HepG2 (cell line): ENCODE results near the gene MAN2C1. TPM values are rescaled to one million over a fixed set of nuclear protein-coding genes. Genes with fewer than 3 reads are reported as not detected.

Source experiments
- ATM ChIP-seq: fragments of 450-650 bp; IDR thresholded peaks from 2 replicates; pipeline ENCODE4 v1.7.1; 2017; ENCODE audit warnings: mild to moderate bottlenecking, borderline replicate concordance
- DPF2 ChIP-seq: sonication (generic); formaldehyde crosslinking; IDR thresholded peaks from 2 replicates; pipeline ENCODE4 v1.4.0; 2020; ENCODE audit warnings: mild to moderate bottlenecking, low read depth, missing genetic modification reagents, borderline replicate concordance
- HNF4G ChIP-seq, 2 experiments: sonication (generic) in 1 of 2; formaldehyde crosslinking in 1 of 2; IDR thresholded peaks; 2 replicates each; pipeline versions ENCODE4 v1.4.0 to v1.6.1; 2011 to 2020; ENCODE audit warnings: borderline replicate concordance in 2 of 2, low read depth in 2 of 2, mild to moderate bottlenecking in 2 of 2, low read length in 1 of 2, missing genetic modification reagents in 1 of 2, moderate library complexity in 1 of 2
- IRX3 ChIP-seq: sonication (generic); formaldehyde crosslinking; IDR thresholded peaks from 2 replicates; pipeline ENCODE4 v1.8.1; 2023; ENCODE audit warnings: mild to moderate bottlenecking, low read depth, missing genetic modification reagents, borderline replicate concordance
- MAX ChIP-seq: IDR thresholded peaks from 2 replicates; pipeline ENCODE4 v1.6.1; 2012; ENCODE audit warnings: inconsistent platforms
- MED1 ChIP-seq: sonication (generic); formaldehyde crosslinking; IDR thresholded peaks from 2 replicates; pipeline ENCODE4 v1.4.0; 2020; ENCODE audit warnings: missing genetic modification reagents
- NR1H2 ChIP-seq: sonication (generic); formaldehyde crosslinking; IDR thresholded peaks from 2 replicates; pipeline ENCODE4 v1.8.1; 2022; ENCODE audit warnings: low read depth, missing genetic modification reagents, borderline replicate concordance
- PPARG ChIP-seq: conservative IDR thresholded peaks from 2 replicates; pipeline ENCODE4 v1.6.1; 2016; ENCODE audit warnings: missing biosample characterization, missing genetic modification reagents
- ZFP90 ChIP-seq: sonication (generic); formaldehyde crosslinking; IDR thresholded peaks from 2 replicates; pipeline ENCODE4 v1.8.0; 2022; ENCODE audit warnings: missing genetic modification reagents, mild to moderate bottlenecking, inconsistent platforms, borderline replicate concordance
- ZNF124 ChIP-seq: sonication (generic); formaldehyde crosslinking; IDR thresholded peaks from 2 replicates; pipeline ENCODE4 v1.4.0; 2020; ENCODE audit warnings: missing genetic modification reagents
- ZNF142 ChIP-seq: sonication (generic); formaldehyde crosslinking; IDR thresholded peaks from 2 replicates; pipeline ENCODE4 v1.4.0; 2020; ENCODE audit warnings: missing genetic modification reagents
- ZNF354B ChIP-seq: sonication (generic); formaldehyde crosslinking; IDR thresholded peaks from 2 replicates; pipeline ENCODE4 v1.8.0; 2022; ENCODE audit warnings: mild to moderate bottlenecking, missing genetic modification reagents
- ZSCAN22 ChIP-seq: sonication (generic); formaldehyde crosslinking; IDR thresholded peaks from 2 replicates; pipeline ENCODE4 v1.4.0; 2020; ENCODE audit warnings: mild to moderate bottlenecking, missing genetic modification reagents
- polyA plus RNA-seq, 8 experiments: library from polyadenylated mRNA; depleted of rRNA in 3 of 8; stranded (reverse) in 7 of 8; unstranded in 1 of 8; fragments of >200 nt; fragmentation: Illumina TruSeq in 4 of 8; extraction: Trizol in 4 of 8; gene quantifications; 2 replicates each; pipeline versions ENCODE4 v1.2.1 to v1.2.3, GENCODE V29; 2011 to 2016; ENCODE audit warnings: low read depth in 4 of 8, missing spikeins in 1 of 8, mixed read lengths in 1 of 8; ENCODE audit not compliant: insufficient read depth in 1 of 8
- total RNA-seq, 5 experiments: library from RNA; depleted of rRNA; stranded (reverse); fragments of >200 nt; fragmentation: Illumina TruSeq; extraction: Trizol; gene quantifications; 2 replicates each; pipeline ENCODE4 v1.2.3, GENCODE V29; 2016; ENCODE audit warnings: low read depth in 1 of 5
- TF ChIP-seq, protein P1 (sequence below): sonication (generic); formaldehyde crosslinking; IDR thresholded peaks from 2 replicates; pipeline ENCODE4 v1.4.0; 2020; ENCODE audit warnings: mild to moderate bottlenecking, missing genetic modification reagents
- TF ChIP-seq, protein P2 (sequence below): IDR thresholded peaks from 2 replicates; pipeline ENCODE4 v1.4.0; 2020; ENCODE audit warnings: mild to moderate bottlenecking, missing genetic modification reagents
- TF ChIP-seq, protein P3 (sequence below): sonication (generic); formaldehyde crosslinking; IDR thresholded peaks from 2 replicates; pipeline ENCODE4 v1.4.0; 2020; ENCODE audit warnings: mild to moderate bottlenecking, missing genetic modification reagents

Gene MAN2C1
- total and polyA plus RNA-seq, 2 of the 13 experiments (the other 11 are each of a cell fraction or from before 2014, with no cell fraction given), result 62.6 to 71.0 TPM

GRCh38 chr15:75347222-75348033, 21.0 kb downstream of the MAN2C1 start (continued):
- TF ChIP-seq MED1, result peak; percentile 56
- no peak for TF ChIP-seq DPF2 (CRISPR knock-in tag)
- no peak for TF ChIP-seq ZSCAN22 (CRISPR knock-in tag)
- TF ChIP-seq ZNF354B (CRISPR knock-in tag), result peak; percentile 56; the same call in 1 of the 2 replicates
- no peak for TF ChIP-seq PPARG
- peak; percentile 64; the same call in 1 of the 2 replicates for TF ChIP-seq ZFP90 (CRISPR knock-in tag)
- no peak for TF ChIP-seq IRX3
- TF ChIP-seq, protein P1, sequence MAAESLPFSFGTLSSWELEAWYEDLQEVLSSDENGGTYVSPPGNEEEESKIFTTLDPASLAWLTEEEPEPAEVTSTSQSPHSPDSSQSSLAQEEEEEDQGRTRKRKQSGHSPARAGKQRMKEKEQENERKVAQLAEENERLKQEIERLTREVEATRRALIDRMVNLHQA, result no peak
- TF ChIP-seq MAX, result peak; percentile 70
- TF ChIP-seq NR1H2, result peak; percentile 49; the same call in 1 of the 2 replicates
- no peak for TF ChIP-seq ATM
- TF ChIP-seq ZNF124, result no peak
- no peak for TF ChIP-seq HNF4G (IDR thresholded peaks at IDR 0.05; ENCODE audit: borderline replicate concordance, low read depth, low read length)
- TF ChIP-seq HNF4G (CRISPR knock-in tag; IDR thresholded peaks at IDR 0.05; ENCODE audit: borderline replicate concordance, low read depth), result no peak; the same call in 1 of the 2 replicates
- TF ChIP-seq, protein P2, sequence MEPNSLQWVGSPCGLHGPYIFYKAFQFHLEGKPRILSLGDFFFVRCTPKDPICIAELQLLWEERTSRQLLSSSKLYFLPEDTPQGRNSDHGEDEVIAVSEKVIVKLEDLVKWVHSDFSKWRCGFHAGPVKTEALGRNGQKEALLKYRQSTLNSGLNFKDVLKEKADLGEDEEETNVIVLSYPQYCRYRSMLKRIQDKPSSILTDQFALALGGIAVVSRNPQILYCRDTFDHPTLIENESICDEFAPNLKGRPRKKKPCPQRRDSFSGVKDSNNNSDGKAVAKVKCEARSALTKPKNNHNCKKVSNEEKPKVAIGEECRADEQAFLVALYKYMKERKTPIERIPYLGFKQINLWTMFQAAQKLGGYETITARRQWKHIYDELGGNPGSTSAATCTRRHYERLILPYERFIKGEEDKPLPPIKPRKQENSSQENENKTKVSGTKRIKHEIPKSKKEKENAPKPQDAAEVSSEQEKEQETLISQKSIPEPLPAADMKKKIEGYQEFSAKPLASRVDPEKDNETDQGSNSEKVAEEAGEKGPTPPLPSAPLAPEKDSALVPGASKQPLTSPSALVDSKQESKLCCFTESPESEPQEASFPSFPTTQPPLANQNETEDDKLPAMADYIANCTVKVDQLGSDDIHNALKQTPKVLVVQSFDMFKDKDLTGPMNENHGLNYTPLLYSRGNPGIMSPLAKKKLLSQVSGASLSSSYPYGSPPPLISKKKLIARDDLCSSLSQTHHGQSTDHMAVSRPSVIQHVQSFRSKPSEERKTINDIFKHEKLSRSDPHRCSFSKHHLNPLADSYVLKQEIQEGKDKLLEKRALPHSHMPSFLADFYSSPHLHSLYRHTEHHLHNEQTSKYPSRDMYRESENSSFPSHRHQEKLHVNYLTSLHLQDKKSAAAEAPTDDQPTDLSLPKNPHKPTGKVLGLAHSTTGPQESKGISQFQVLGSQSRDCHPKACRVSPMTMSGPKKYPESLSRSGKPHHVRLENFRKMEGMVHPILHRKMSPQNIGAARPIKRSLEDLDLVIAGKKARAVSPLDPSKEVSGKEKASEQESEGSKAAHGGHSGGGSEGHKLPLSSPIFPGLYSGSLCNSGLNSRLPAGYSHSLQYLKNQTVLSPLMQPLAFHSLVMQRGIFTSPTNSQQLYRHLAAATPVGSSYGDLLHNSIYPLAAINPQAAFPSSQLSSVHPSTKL (CRISPR knock-in tag), result 0 out of 2 replicates have a peak, but pooled peaks have one; percentile 9
- TF ChIP-seq ZNF142 (CRISPR knock-in tag), result no peak; the same call in 1 of the 2 replicates
- TF ChIP-seq, protein P3, sequence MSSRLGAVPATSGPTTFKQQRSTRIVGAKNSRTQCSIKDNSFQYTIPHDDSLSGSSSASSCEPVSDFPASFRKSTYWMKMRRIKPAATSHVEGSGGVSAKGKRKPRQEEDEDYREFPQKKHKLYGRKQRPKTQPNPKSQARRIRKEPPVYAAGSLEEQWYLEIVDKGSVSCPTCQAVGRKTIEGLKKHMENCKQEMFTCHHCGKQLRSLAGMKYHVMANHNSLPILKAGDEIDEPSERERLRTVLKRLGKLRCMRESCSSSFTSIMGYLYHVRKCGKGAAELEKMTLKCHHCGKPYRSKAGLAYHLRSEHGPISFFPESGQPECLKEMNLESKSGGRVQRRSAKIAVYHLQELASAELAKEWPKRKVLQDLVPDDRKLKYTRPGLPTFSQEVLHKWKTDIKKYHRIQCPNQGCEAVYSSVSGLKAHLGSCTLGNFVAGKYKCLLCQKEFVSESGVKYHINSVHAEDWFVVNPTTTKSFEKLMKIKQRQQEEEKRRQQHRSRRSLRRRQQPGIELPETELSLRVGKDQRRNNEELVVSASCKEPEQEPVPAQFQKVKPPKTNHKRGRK (CRISPR knock-in tag), result no peak
